ENCODE data around the gene SLC25A25.

Gene SLC25A25

DNA sequence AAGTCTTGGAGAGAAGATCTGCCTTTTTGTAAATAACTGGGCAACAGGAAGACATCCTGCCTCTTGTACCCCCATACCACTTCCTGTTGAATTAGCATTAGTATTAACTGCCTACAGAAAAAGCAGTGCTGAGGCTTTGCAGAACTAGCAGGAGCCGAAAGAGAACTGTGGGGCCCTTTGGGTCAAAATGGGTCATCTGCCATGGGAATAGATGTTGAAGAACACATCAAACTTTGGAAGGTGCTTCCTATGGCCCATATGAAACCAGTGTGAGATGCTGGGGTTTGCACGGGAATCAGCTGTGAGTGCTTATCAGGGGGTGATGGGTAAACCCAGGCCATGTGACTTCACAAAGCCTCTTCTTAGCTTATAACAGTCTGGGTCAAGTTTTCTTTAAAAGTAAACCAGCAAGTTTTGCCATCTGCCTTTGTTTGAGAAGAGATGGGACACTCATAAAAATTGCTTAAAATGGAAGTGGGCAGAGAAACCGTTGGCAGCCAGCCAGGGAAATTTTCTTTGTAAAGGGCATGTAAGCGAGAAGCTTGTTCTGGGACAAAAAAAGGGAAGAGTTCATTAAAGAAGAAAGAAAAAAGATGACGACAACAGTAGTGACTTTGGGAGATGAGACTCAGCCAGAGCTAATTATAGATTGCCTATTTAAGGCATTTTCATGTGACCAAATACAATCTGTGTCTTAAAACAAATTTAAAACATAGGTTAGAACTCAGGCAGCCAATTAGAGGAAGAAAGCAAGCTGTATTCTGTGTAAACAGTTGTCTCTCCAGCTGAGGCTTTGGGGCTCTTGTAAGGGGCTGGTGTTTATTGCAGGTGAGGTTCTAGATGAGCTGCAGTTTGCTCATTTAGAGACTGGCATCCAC lies 4.4 kb downstream of the SLC25A25 start:
- no peak for DNase-seq (ENCODE audit: low read depth)

- no peak for DNase-seq (ENCODE audit: low read depth)
Measured at GRCh38 chr9:128073253-128073886, 5.3 kb downstream of the SLC25A25 start.

DNA sequence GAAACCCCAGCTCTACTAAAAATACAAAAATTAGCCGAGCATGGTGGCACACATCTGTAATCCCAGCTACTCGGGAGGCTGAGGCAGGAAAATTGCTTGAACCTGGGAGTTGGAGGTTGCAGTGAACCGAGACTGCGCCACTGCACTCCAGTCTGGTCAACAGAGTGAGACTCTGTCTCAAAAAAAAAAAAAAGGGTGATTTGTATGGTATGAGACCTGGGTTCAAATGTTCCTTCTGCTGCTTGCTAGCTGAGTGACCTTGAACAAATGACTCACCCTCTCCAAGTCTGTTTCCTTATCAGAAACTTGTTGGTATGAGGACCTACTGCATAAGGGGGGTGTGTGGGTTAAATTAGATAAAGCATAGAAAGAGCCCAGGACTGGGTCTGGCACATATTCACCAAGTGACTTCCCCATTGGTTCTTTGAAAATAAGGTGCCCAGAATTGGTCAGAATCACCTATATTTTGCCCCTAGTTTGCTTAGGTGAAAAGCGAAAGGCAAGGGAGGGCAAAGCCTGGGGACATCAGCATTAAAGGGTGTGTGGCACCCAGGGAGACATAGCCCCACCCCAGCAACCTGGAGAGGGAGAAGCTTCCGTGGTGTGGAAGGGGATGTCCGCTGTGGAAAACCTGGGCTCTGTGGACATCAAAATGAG lies 9.9 kb downstream of the SLC25A25 start:
- DNase-seq (ENCODE audit: low read depth): no peak

DNA sequence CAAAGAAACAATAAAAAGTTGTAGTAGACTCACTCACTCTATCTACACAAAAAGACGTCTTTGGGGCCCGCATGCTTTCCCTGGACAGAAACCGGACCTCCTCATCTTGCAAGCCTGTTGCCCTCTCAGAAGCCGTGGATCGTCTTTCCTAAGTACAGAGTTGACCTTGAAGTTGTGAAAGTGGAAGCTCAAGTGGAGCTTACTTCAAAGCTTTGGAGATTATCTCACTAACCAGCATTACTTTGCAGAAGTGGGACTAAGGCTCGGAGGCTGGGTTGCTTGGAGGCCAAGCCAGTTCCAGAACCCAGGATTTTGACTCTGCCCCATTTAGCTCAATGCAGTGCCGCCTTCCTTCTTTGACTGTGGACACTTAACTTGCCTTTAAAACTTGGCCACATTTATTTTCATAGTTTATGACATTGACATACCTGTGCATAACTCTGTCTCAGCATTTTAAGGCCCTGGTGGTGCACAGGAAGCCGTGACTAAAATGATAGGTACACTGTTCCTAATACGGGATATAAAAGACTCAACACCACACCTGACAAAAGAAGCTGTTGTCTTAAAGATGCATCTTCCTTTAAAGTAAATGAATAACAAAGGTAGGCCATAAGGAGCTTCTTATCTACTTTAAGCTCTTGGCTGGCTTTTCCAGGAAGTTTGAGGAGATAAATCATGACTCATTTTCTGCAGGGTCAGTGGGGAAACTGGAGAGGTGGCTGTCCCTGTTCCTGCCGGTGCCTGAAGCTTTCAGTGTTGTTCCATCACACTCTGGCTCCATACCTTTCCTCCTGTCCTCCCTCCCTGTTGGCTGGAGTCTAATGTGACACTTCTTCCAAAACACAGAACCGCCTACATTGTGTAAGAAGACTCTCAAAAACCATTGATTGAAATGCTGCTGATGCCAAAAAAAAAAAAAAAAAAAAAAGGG lies 10.7 kb downstream of the SLC25A25 start:
- DNase-seq (ENCODE audit: low read depth): no peak

DNA sequence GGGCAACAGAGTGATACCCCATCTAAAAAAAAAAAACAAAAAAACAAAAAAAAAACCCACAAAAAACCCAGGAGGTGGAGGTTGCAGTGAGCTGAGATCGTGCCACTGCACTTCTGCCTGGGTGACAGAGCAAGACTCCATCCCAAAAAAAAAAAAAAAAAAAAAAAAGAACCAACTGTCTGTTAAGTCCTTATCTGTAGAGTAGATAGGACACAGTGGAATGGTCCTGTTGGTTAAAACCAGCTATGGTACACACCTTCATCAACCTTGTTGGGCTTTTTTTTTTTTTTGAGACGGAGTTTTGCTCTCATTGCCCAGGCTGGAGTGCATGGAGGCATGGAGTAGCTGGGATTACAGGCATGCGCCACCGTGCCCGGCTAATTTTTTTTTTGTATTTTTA lies 12.2 kb downstream of the SLC25A25 start:
- no peak for DNase-seq (ENCODE audit: low read depth)

- DNase-seq (ENCODE audit: low read depth): peak; percentile 64
Measured at GRCh38 chr9:128081056-128081455, 13.0 kb downstream of the SLC25A25 start.

GRCh38 chr9:128082151-128082550 lies 14.1 kb downstream of the SLC25A25 start:
- DNase-seq (ENCODE audit: low read depth): no peak

DNA sequence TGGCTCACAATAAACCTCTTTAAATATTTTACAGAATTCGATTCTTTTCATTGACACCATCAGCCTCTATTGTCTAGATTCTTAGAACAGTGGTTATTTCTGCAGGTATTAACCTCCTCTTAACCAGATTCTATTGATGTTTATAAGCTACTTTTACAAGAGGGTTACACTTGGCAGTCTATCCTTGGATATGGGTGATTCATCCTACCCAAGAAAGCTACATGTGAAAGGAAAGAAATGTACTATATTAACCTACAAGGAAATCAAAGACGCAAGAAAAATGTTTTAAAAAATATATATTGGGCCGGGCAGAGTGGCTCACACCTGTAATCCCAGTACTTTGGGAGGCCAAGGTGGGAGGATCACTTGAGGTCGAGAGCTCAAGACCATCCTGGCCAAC lies 16.7 kb downstream of the SLC25A25 start:
- no peak for DNase-seq (ENCODE audit: low read depth)

DNA sequence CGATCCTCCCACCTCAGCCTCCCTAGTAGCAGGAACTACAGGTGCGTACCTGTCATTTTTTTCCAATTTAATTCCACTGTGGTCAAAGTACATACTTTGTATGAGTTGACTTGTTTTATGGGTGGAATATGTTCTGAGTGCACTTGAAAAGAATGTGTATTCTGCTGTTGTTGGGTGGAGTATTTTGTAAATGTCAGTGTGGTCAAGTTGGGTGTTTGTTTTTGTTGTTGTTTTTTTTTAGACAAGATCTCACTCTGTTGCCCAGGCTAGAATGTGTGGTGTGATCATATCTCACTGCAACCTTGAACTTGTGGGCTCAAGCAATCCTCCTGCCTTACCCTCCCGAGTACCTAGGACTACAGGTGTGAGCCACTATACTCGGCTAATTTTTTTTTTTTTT lies 17.9 kb downstream of the SLC25A25 start:
- no peak for DNase-seq (ENCODE audit: low read depth)

- DNase-seq (ENCODE audit: low read depth): no peak
Measured at GRCh38 chr9:128087262-128087661, 19.2 kb downstream of the SLC25A25 start.

GRCh38 chr9:128088253-128088945 lies 20.4 kb downstream of the SLC25A25 start:
- no peak for DNase-seq (ENCODE audit: low read depth)

GRCh38 chr9:128089299-128089698 lies 21.3 kb downstream of the SLC25A25 start:
- no peak for DNase-seq (ENCODE audit: low read depth)

DNA sequence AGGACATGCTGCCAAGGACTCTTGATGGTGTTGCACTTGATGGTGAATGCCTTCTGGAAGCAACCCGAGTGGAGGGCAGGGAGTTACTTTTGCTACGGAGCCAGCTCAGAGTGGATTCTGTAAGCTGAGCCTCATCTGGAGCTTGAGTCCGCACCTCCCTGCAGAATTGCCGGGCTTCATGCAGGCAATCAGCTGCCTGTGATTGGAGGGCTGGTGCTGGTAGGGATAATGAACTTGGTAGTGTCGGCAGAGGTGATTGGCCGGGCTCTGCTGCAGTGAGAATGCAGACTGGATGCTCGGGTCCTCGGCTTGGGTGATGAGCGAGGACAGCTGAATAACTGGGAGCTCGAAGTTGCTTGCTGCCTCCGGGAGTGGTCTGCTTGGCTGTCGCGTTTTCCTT lies 23.1 kb downstream of the SLC25A25 start:
- no peak for DNase-seq (ENCODE audit: low read depth)

DNA sequence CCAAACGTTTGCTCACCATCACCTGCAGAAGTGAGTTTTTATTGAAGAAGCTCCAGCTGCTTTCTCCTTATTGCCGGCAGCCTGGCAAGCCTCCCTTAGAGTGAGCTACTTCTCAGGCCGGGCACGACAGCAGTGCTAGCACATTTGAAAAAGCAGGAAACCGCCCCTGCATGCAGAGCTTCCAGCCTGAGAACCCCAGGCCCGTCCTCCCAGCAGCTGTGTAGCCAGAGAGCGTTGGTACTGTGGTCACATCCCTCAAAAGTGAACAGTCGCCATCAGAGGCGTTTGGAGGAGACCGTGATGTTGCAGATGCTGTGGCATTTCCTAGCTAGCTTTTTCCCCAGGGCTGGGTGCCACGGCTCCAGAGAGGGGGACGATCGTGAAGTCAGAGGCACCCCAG lies 23.5 kb downstream of the SLC25A25 start:
- DNase-seq (ENCODE audit: low read depth): no peak

GRCh38 chr9:128092199-128092977 lies 24.4 kb downstream of the SLC25A25 start:
- DNase-seq (ENCODE audit: low read depth): no peak

DNA sequence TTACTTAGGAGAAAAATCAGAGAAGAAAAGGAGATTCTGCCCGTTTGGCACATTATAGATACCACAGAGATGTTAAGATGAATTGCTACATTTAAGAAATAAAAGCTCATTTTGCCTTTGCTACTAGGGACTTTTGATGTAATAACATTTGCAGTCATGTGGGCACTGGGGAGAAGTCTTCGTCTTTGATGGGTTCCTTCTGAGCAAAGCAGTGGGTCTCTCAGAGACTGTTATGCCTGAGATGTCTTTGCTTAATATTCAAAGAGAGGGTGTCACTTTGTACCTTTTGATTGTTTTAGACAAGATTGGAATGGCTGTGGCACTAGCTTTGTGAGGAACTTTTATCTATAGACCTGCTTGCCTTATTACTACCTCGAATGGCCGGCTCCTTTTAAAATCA lies 25.0 kb downstream of the SLC25A25 start:
- DNase-seq (ENCODE audit: low read depth): no peak

- peak; percentile 92 for DNase-seq (ENCODE audit: low read depth)
Measured at GRCh38 chr9:128094166-128094949, 26.3 kb downstream of the SLC25A25 start.

- DNase-seq (ENCODE audit: low read depth): no peak
Measured at GRCh38 chr9:128094950-128095544, 27.0 kb downstream of the SLC25A25 start.

All from HS-5 (cell line).